IMR-90 (cell line): ENCODE measurements around the gene CDA. TPM values are rescaled to one million over a fixed set of nuclear protein-coding genes. Genes with fewer than 3 reads are reported as not detected.

Source experiments
- ATAC-seq: fragments of 200-7000 bp; cut with Tn5 transposase; 2 replicates; pipeline ENCODE4 v1.9.1; 2020; ENCODE audit warnings: low read depth, mild to moderate bottlenecking, moderate library complexity
- BruUV-seq: library from RNA; stranded (reverse); fragments of 400-500 nt; replicated peaks from 2 replicates; lab custom pipeline; 2021; lab: Mats Ljungman, UMichigan
- CTCF ChIA-PET: fragments of 300-600 bp; formaldehyde crosslinking; extraction: SDS; loops from one replicate; lab custom pipeline; 2021; ENCODE audit warnings: antibody characterized with exemption; lab: Yijun Ruan, JAX
- POLR2A ChIA-PET: fragments of 300-600 bp; sonication (Branson Sonifier 250); formaldehyde crosslinking; loops from one replicate; lab custom pipeline; 2022; ENCODE audit warnings: antibody characterized with exemption; ENCODE audit not compliant: unreplicated experiment; lab: Charles Lee
- DNase-seq: peaks from one replicate; pipeline ENCODE4 v3.0.0; 2013
- H2AFZ ChIP-seq: replicated peaks from 2 replicates; pipeline ENCODE3; 2013; ENCODE audit warnings: low read length, mild to moderate bottlenecking; ENCODE audit not compliant: poor library complexity
- H2AK5ac ChIP-seq: 2 replicates; pipeline ENCODE4 v1.6.1; 2013; ENCODE audit warnings: low read depth, low read length, inconsistent platforms
- H2AK9ac ChIP-seq: replicated peaks from 2 replicates; pipeline ENCODE3; 2013; ENCODE audit warnings: mild to moderate bottlenecking, low read depth, low read length, moderate library complexity; ENCODE audit not compliant: poor library complexity
- H2BK120ac ChIP-seq: 2 replicates; pipeline ENCODE4 v1.6.1; 2013; ENCODE audit warnings: low read depth, low read length, inconsistent platforms
- H2BK15ac ChIP-seq: 3 replicates; pipeline ENCODE4 v1.6.1; 2013; ENCODE audit warnings: low read depth, low read length, inconsistent platforms
- H2BK20ac ChIP-seq: 2 replicates; pipeline ENCODE4 v1.6.1; 2013; ENCODE audit warnings: low read depth, mild to moderate bottlenecking, inconsistent platforms, low read length, moderate library complexity
- H2BK5ac ChIP-seq: 2 replicates; pipeline ENCODE4 v1.6.1; 2013; ENCODE audit warnings: mild to moderate bottlenecking, low read depth, low read length, inconsistent platforms; ENCODE audit not compliant: poor library complexity, severe bottlenecking
- H3K14ac ChIP-seq: replicated peaks from 2 replicates; pipeline ENCODE4 v1.6.1; 2013; ENCODE audit warnings: low read depth, low read length, inconsistent platforms
- H3K18ac ChIP-seq: 2 replicates; pipeline ENCODE4 v1.6.1; 2013; ENCODE audit warnings: low read depth, low read length, control low read depth
- H3K23ac ChIP-seq: 2 replicates; pipeline ENCODE4 v1.6.1; 2013; ENCODE audit warnings: low read depth, low read length, inconsistent platforms
- H3K27ac ChIP-seq: 2 replicates; pipeline ENCODE4 v1.5.1; 2013; ENCODE audit warnings: mild to moderate bottlenecking, control low read depth, low read length; ENCODE audit not compliant: insufficient read depth
- H3K27me3 ChIP-seq: 2 replicates; pipeline ENCODE4 v1.6.1; 2013; ENCODE audit warnings: low read length; ENCODE audit not compliant: control insufficient read depth, insufficient read depth
- H3K36me3 ChIP-seq: 2 replicates; pipeline ENCODE4 v1.6.1; 2013; ENCODE audit warnings: low read length, mixed read lengths; ENCODE audit not compliant: control insufficient read depth, insufficient read depth
- H3K4ac ChIP-seq: 2 replicates; pipeline ENCODE4 v1.6.1; 2013; ENCODE audit warnings: low read depth, low read length, inconsistent platforms
- H3K4me1 ChIP-seq: 2 replicates; pipeline ENCODE4 v1.6.1; 2013; ENCODE audit warnings: low read length, mixed read lengths; ENCODE audit not compliant: control insufficient read depth, insufficient read depth
- H3K4me2 ChIP-seq: 2 replicates; pipeline ENCODE4 v1.6.1; 2013; ENCODE audit warnings: low read depth, mild to moderate bottlenecking, control low read depth, low read length, moderate library complexity
- H3K4me3 ChIP-seq: 2 replicates; pipeline ENCODE4 v1.5.1; 2013; ENCODE audit warnings: low read depth, mild to moderate bottlenecking, control low read depth, low read length, moderate library complexity; ENCODE audit not compliant: insufficient read depth
- H3K56ac ChIP-seq: 2 replicates; pipeline ENCODE4 v1.6.1; 2013; ENCODE audit warnings: low read length, inconsistent platforms; ENCODE audit not compliant: insufficient read depth; ENCODE audit errors: extremely low read depth
- H3K79me1 ChIP-seq, 2 experiments: 2 replicates each; pipeline ENCODE4 v1.6.1; 2013; ENCODE audit warnings: low read length in 2 of 2, inconsistent platforms in 1 of 2, low read depth in 1 of 2
- H3K9ac ChIP-seq: 2 replicates; pipeline ENCODE4 v1.6.1; 2013; ENCODE audit warnings: low read depth, low read length, control low read depth
- H3K9me1 ChIP-seq: 2 replicates; pipeline ENCODE4 v1.6.1; 2013; ENCODE audit warnings: low read length, inconsistent platforms; ENCODE audit not compliant: insufficient read depth
- H3K9me3 ChIP-seq: 2 replicates; pipeline ENCODE4 v1.6.1; 2013; ENCODE audit warnings: low read length; ENCODE audit not compliant: control insufficient read depth, insufficient read depth
- H4K20me1 ChIP-seq: 2 replicates; pipeline ENCODE4 v1.6.1; 2013; ENCODE audit warnings: low read length, inconsistent platforms; ENCODE audit not compliant: insufficient read depth
- H4K5ac ChIP-seq: 2 replicates; pipeline ENCODE4 v1.6.1; 2013; ENCODE audit warnings: mild to moderate bottlenecking, low read depth, low read length, control low read depth
- H4K8ac ChIP-seq, 2 experiments: 2 replicates each; pipeline ENCODE4 v1.6.1; 2013; ENCODE audit warnings: low read depth in 2 of 2, low read length in 2 of 2, control low read depth in 1 of 2, inconsistent platforms in 1 of 2
- H4K91ac ChIP-seq: 2 replicates; pipeline ENCODE4 v1.6.1; 2013; ENCODE audit warnings: low read depth, low read length, inconsistent platforms; ENCODE audit not compliant: insufficient read depth
- RCOR1 ChIP-seq: IDR thresholded peaks from 2 replicates; pipeline ENCODE4 v1.6.1; 2012; ENCODE audit warnings: mild to moderate bottlenecking, low read length, improper control_type of control experiment; ENCODE audit not compliant: insufficient replicate concordance
- USF2 ChIP-seq: fragments of 150-350 bp; IDR thresholded peaks from 2 replicates; pipeline ENCODE4 v1.6.1; 2017; ENCODE audit warnings: mild to moderate bottlenecking, antibody characterized with exemption, low read length, low read depth
- WGBS, 2 experiments: methylation state at CpG; one replicate each; pipeline versions ENCODE4 v1.1.5 to v1.1.7; 2013; ENCODE audit warnings: missing lambda C conversion rate in 2 of 2; ENCODE audit not compliant: insufficient read length in 1 of 2; ENCODE audit errors: extremely low coverage in 2 of 2; 5-methylcytosine and 5-hydroxymethylcytosine counted together
- dilution Hi-C: fragments of 300-500 bp; cut with HindIII; formaldehyde crosslinking; loops from one replicate; pipeline ENCODE4 v1.14.3; 2018; ENCODE audit warnings: low sequenced_read_pairs; ENCODE audit not compliant: unreplicated experiment
- in situ Hi-C: fragments of 300-500 bp; cut with MboI; formaldehyde crosslinking; loops from 3 replicates; pipeline ENCODE4 v1.14.3; 2019; ENCODE audit warnings: low sequenced_read_pairs, inconsistent platforms, mixed read lengths
- intact Hi-C: fragments of 100-400 bp; cut with micrococcal nuclease; formaldehyde crosslinking; loops from 2 replicates; pipeline ENCODE4 v1.10.0; 2022
- polyA plus RNA-seq, 3 experiments: library from polyadenylated mRNA; depleted of rRNA; stranded (reverse); fragments of >200 nt; gene quantifications; 2 replicates each; pipeline ENCODE4 v1.2.3, GENCODE V29; 2012; ENCODE audit warnings: low replicate concordance in 1 of 3
- total RNA-seq: library from RNA; depleted of rRNA; stranded (reverse); fragments of >200 nt; gene quantifications from 2 replicates; pipeline ENCODE4 v1.2.3, GENCODE V29; 2012; rRNA removed

CDA gene
- total and polyA plus RNA-seq, 2 of the 4 experiments (the other 2 are of a cell fraction): 0.90 to 9.4 TPM

DNA sequence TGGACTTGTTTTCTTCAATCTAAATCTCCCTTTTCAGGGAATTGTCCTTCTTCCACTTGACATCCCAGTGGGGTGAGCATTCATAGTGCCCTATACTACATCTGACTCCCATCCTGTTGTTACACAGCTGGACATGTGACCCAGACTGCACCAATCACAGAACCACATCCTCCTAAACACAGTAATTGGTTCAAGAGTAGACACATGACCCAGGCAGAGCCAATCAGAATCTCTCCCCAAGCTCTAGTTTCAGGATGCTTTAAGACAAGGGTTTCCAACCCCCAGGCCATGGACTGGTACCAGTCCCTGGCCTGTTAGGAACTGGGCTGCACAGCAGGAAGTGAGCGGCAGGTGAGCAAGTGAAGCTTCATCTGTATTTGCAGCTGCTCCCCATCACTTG lies 77.9 kb downstream of the CDA start:
- Histone ChIP-seq H3K9me3 (no peaks in the 10 kb centered on the region), H2AK5ac (no peak overlapping the region), H3K27ac (no peak overlapping the region), H2BK20ac (no peak overlapping the region), H2AFZ (no peak overlapping the region), H3K4ac (no peak overlapping the region), H2BK5ac (no peak overlapping the region), H2BK120ac (no peak overlapping the region), H3K56ac (no peak overlapping the region), H3K18ac (no peak overlapping the region), H3K23ac (no peak overlapping the region), H3K27me3 (no peaks in the 10 kb centered on the region), H4K5ac (no peak overlapping the region), H2BK15ac (no peak overlapping the region), H2AK9ac (no peak overlapping the region), H3K14ac (no peak overlapping the region), H4K8ac (no peak overlapping the region), H3K9me1 (peaks cover 8% of the 10 kb centered on the region), H3K79me1 (peaks cover 5 to 8% of the 10 kb centered on the region in 2 experiments), H4K20me1 (no peaks in the 10 kb centered on the region), H3K4me2 (no peak overlapping the region), H3K4me3 (no peak overlapping the region), H3K4me1 (peaks cover 4% of the 10 kb centered on the region), H4K91ac (no peak overlapping the region), H3K9ac (no peak overlapping the region), H3K36me3 (peaks cover 5% of the 10 kb centered on the region)
- ATAC-seq: no peak; the same call in 1 of the 2 replicates
- in situ Hi-C loops (no loop called here), dilution Hi-C loops (no loop called here), intact Hi-C loops (no loop called here)
- POLR2A ChIA-PET: no interaction called here
- TF ChIP-seq USF2 (peak; percentile 88), RCOR1 (no peak)
- peak; percentile 11 for DNase-seq
- CTCF ChIA-PET: no interaction called here
- no TSS peak for BruUV-seq
- WGBS, 2 experiments: no CpG with 5 or more reads among the region's 1 CpG

Other genes starting within 250 kb of the CDA start
- 10.2 and 28.9 TPM in 2 replicates for gene CAMK2N1, start 102.9 kb upstream of the CDA start, total RNA-seq
- 44.4 and 46.8 TPM in 2 replicates for gene CAMK2N1, start 102.9 kb upstream of the CDA start, polyA plus RNA-seq (2012; rRNA removed)
- 19.7 and 21.1 TPM in 2 replicates for gene MUL1, start 80.9 kb upstream of the CDA start, total RNA-seq
- gene MUL1, start 80.9 kb upstream of the CDA start, polyA plus RNA-seq (2012; rRNA removed): 20.6 and 20.7 TPM in 2 replicates
- gene FAM43B, start 36.5 kb upstream of the CDA start, total RNA-seq: not detected in 2 replicates
- gene FAM43B, start 36.5 kb upstream of the CDA start, polyA plus RNA-seq (2012; rRNA removed): 0.05 and 0.09 TPM in 2 replicates
- gene PINK1, start 44.4 kb downstream of the CDA start, total RNA-seq: 52.9 and 55.3 TPM in 2 replicates
- gene PINK1, start 44.4 kb downstream of the CDA start, polyA plus RNA-seq (2012; rRNA removed): 55.2 and 57.8 TPM in 2 replicates
- 155 and 179 TPM in 2 replicates for gene DDOST, start 72.3 kb downstream of the CDA start, total RNA-seq
- gene DDOST, start 72.3 kb downstream of the CDA start, polyA plus RNA-seq (2012; rRNA removed): 414 and 477 TPM in 2 replicates
- gene KIF17, start 128.9 kb downstream of the CDA start, total RNA-seq: 4.5 and 4.7 TPM in 2 replicates
- gene KIF17, start 128.9 kb downstream of the CDA start, polyA plus RNA-seq (2012; rRNA removed): 5.7 and 6.5 TPM in 2 replicates
- 6.7 and 7.2 TPM in 2 replicates for gene SH2D5, start 143.6 kb downstream of the CDA start, total RNA-seq
- 13.5 and 14.4 TPM in 2 replicates for gene SH2D5, start 143.6 kb downstream of the CDA start, polyA plus RNA-seq (2012; rRNA removed)
- gene HP1BP3, start 198.2 kb downstream of the CDA start, total RNA-seq: 88.4 and 111 TPM in 2 replicates
- gene HP1BP3, start 198.2 kb downstream of the CDA start, polyA plus RNA-seq (2012; rRNA removed): 146 and 151 TPM in 2 replicates